ENCODE results near the gene TXNL4B.
A peak's percentile ranks its signal among the peaks of the same experiment; 100 is the strongest.
"Not testable (repeated sequence)": the region's sequence is repeated elsewhere in the genome, so short reads cannot be mapped to it uniquely, and the experiment has no call there.

TXNL4B gene

GRCh38 chr16:72111657-72112451 is 18.4 kb upstream of the TXNL4B start:
- no peak for ATAC-seq

- no peak for ATAC-seq
These were observed 17.5 kb upstream of the TXNL4B start for GRCh38 chr16:72110662-72111615.

- no peak for ATAC-seq
These were observed 16.6 kb upstream of the TXNL4B start for GRCh38 chr16:72109966-72110530.

- ATAC-seq: no peak
These were observed 15.9 kb upstream of the TXNL4B start for GRCh38 chr16:72109300-72109699.

- ATAC-seq: no peak
These were observed 15.1 kb upstream of the TXNL4B start for GRCh38 chr16:72108353-72109102.

GRCh38 chr16:72107371-72107770 is 14.0 kb upstream of the TXNL4B start:
- ATAC-seq: no peak

- no peak for ATAC-seq
These were observed 12.6 kb upstream of the TXNL4B start for GRCh38 chr16:72105978-72106377.

- no peak for ATAC-seq
These were observed 11.5 kb upstream of the TXNL4B start for GRCh38 chr16:72104905-72105304.

GRCh38 chr16:72101195-72101594 is 7.8 kb upstream of the TXNL4B start:
- ATAC-seq: no peak

- peak; percentile 78 to 92 for ATAC-seq
These were observed 6.0 kb upstream of the TXNL4B start for GRCh38 chr16:72099377-72099818.

- ATAC-seq: no peak
These were observed 5.5 kb upstream of the TXNL4B start for GRCh38 chr16:72098936-72099335.

GRCh38 chr16:72094266-72094610 is 818 bp upstream of the TXNL4B start:
- ATAC-seq: peak in 1 of 2 donors; percentile 1

GRCh38 chr16:72092832-72093447 is 480 bp downstream of the TXNL4B start:
- no peak for ATAC-seq

GRCh38 chr16:72091217-72091616 is 2.2 kb downstream of the TXNL4B start:
- no peak for ATAC-seq

- no peak for ATAC-seq
These were observed 8.4 kb downstream of the TXNL4B start for GRCh38 chr16:72085002-72085401.

- ATAC-seq: no peak
These were observed 9.0 kb downstream of the TXNL4B start for GRCh38 chr16:72084445-72084844.

- no peak for ATAC-seq
These were observed 9.5 kb downstream of the TXNL4B start for GRCh38 chr16:72083778-72084404.

- ATAC-seq: not testable (repeated sequence)
These were observed 16.3 kb downstream of the TXNL4B start for GRCh38 chr16:72076991-72077706.

GRCh38 chr16:72075067-72075466 is 18.4 kb downstream of the TXNL4B start:
- ATAC-seq: not testable (repeated sequence)

GRCh38 chr16:72073560-72074230 is 19.7 kb downstream of the TXNL4B start:
- no peak for ATAC-seq

All from activated CD4-positive, CD25-positive, alpha-beta regulatory T cell treated with anti-CD3 and anti-CD28 coated beads, Interleukin-2, amount 50 U/mL, for 24 hours (primary cell).